GM06990 (cell line): Measurements from ENCODE around the gene PIF1.

Source experiments
- DNase-seq: peaks from one replicate; pipeline ENCODE4 v3.0.0-alpha.2; 2011; ENCODE audit not compliant: insufficient read length; ENCODE audit errors: extremely low read depth
- H3K27me3 ChIP-seq: replicated peaks from 2 replicates; pipeline ENCODE4 v1.6.0; 2011; ENCODE audit warnings: low read length; ENCODE audit not compliant: control insufficient read depth, insufficient read depth
- H3K36me3 ChIP-seq: 2 replicates; pipeline ENCODE4 v1.5.1; 2011; ENCODE audit warnings: low read length; ENCODE audit not compliant: control insufficient read depth, insufficient read depth
- H3K4me3 ChIP-seq: replicated peaks from 2 replicates; pipeline ENCODE4 v1.5.1; 2011; ENCODE audit warnings: low read depth, mild to moderate bottlenecking, control low read depth, low read length
- TF ChIP-seq, protein P1 (sequence below): IDR thresholded peaks from 2 replicates; pipeline ENCODE4 v1.5.1; 2011; ENCODE audit warnings: low read length, control low read depth, mild to moderate bottlenecking, inconsistent platforms; ENCODE audit not compliant: insufficient read depth, poor library complexity, severe bottlenecking

PIF1 gene

DNA sequence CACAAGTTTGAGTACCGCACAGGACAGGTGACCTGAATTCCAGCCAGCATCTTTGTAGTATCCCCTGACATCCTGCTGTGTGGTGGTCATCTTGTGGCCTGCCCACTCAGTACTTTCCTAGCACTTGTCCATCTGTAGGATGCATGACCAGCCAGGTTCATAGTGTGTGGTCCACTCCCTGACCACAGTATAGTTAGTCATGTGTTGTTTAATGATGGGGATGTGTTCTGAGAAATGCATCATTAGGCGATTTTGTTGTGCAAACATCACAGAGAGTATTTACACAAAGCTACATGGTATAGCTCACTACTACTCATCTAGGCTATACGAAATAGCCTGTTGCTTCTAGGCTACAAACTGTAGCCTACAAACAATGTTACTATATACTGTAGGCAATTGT lies 33.2 kb downstream of the PIF1 start:
- DNase-seq = no peak
- H3K4me3 ChIP-seq = no peak overlapping the region
- no peaks in the 10 kb centered on the region for H3K27me3 ChIP-seq
- H3K36me3 ChIP-seq = no peaks in the 10 kb centered on the region
- TF ChIP-seq, protein P1, sequence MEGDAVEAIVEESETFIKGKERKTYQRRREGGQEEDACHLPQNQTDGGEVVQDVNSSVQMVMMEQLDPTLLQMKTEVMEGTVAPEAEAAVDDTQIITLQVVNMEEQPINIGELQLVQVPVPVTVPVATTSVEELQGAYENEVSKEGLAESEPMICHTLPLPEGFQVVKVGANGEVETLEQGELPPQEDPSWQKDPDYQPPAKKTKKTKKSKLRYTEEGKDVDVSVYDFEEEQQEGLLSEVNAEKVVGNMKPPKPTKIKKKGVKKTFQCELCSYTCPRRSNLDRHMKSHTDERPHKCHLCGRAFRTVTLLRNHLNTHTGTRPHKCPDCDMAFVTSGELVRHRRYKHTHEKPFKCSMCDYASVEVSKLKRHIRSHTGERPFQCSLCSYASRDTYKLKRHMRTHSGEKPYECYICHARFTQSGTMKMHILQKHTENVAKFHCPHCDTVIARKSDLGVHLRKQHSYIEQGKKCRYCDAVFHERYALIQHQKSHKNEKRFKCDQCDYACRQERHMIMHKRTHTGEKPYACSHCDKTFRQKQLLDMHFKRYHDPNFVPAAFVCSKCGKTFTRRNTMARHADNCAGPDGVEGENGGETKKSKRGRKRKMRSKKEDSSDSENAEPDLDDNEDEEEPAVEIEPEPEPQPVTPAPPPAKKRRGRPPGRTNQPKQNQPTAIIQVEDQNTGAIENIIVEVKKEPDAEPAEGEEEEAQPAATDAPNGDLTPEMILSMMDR = no peak

GRCh38 chr15:64791401-64791800 lies 34.0 kb downstream of the PIF1 start:
- no peak overlapping the region for H3K4me3 ChIP-seq
- no peaks in the 10 kb centered on the region for H3K36me3 ChIP-seq
- H3K27me3 ChIP-seq = no peaks in the 10 kb centered on the region
- DNase-seq = no peak
- TF ChIP-seq, protein P1 = no peak

- TF ChIP-seq, protein P1 = no peak
- no peak for DNase-seq
Measured at GRCh38 chr15:64783796-64784195, 41.7 kb downstream of the PIF1 start.

DNA sequence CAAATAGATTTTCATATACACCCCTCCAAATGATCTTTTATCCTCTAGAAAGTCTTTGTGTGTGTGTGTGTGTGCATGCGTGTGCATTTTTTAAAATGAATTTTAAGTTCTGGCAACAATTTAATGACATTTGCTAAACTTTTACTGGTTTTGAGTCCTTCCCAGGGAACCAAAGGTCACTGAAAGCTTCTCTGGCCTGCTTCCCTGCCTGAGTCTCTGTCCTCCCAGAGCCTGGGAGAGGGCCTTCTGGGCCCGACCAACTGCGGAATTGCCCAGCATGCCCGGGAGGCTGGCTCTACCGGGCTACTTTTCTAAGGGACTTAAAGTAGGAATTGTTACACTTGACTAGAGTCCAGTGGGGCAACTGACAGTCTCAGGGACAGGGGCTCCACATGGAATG lies 42.7 kb downstream of the PIF1 start:
- H3K27me3 ChIP-seq = no peaks in the 10 kb centered on the region
- no peak for DNase-seq
- H3K36me3 ChIP-seq = no peaks in the 10 kb centered on the region
- TF ChIP-seq, protein P1 = no peak
- no peak overlapping the region for H3K4me3 ChIP-seq

More at GRCh38 chr15:64783796-64784195, 41.7 kb downstream of the PIF1 start:
- no peaks in the 10 kb centered on the region for H3K27me3 ChIP-seq
- no peaks in the 10 kb centered on the region for H3K36me3 ChIP-seq
- no peak overlapping the region for H3K4me3 ChIP-seq

DNA sequence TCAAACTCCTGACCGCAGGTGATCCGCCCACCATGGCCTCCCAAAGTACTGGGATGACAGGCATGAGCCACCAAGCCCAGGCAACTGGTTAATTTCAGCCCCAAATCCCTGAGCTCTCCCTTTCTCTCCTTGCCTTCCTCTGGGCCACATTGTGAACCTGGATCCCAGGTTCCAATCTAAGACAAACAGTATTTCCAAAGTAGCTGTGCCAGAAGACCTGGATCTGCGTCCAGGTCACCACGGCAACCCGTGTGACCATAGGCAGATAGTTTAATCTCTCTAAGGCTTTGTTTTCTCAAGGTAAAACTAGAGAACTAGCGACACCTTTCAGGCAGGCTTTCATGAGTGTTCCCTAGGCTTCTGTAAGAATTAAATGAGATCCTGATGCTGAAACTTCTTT lies 44.1 kb downstream of the PIF1 start:
- Histone ChIP-seq H3K4me3 (no peak overlapping the region), H3K36me3 (no peaks in the 10 kb centered on the region), H3K27me3 (no peaks in the 10 kb centered on the region)
- TF ChIP-seq, protein P1 = no peak
- no peak for DNase-seq

GRCh38 chr15:64780600-64781156 lies 44.8 kb downstream of the PIF1 start:
- TF ChIP-seq, protein P1 = no peak
- Histone ChIP-seq H3K4me3 (no peak overlapping the region), H3K27me3 (no peaks in the 10 kb centered on the region; the same call in 1 of the 2 replicates), H3K36me3 (no peaks in the 10 kb centered on the region)
- no peak for DNase-seq
